HG03521 (cell line): ENCODE data around the gene DNAJC16.
"Not testable (repeated sequence)": the region's sequence is repeated elsewhere in the genome, so short reads cannot be mapped to it uniquely, and the experiment has no call there.

Experiments
- ATAC-seq: cut with Tn5 transposase; IDR thresholded peaks from one replicate; pipeline ENCODE4 v1.9.1; 2021; ENCODE audit warnings: mild to moderate bottlenecking, moderate library complexity; ENCODE audit not compliant: unreplicated experiment

The DNAJC16 gene

DNA sequence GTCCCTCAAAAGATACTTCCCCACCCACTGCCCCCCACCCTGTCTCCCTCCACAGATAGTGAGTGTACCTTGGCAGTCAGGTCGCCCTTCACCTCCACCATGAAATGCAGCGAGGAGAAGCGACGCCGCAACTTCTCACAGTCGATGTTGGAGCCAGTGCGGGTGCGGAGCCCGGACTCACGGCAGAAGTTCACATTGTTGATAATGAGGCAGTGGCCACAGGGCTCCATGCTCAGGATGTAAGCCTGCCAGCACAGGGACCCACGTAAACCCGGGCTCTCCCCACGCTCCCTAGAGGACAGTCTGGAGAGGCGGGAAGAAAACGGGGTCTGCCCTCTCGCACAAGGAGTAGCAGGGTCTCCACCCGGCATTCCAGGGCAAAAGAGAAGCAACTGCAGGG, 19.8 kb upstream of the DNAJC16 start:
- no peak for ATAC-seq

- no peak for ATAC-seq
These were observed 19.4 kb upstream of the DNAJC16 start for GRCh38 chr1:15507278-15507677.

GRCh38 chr1:15508700-15509487, 17.8 kb upstream of the DNAJC16 start:
- no peak for ATAC-seq

DNA sequence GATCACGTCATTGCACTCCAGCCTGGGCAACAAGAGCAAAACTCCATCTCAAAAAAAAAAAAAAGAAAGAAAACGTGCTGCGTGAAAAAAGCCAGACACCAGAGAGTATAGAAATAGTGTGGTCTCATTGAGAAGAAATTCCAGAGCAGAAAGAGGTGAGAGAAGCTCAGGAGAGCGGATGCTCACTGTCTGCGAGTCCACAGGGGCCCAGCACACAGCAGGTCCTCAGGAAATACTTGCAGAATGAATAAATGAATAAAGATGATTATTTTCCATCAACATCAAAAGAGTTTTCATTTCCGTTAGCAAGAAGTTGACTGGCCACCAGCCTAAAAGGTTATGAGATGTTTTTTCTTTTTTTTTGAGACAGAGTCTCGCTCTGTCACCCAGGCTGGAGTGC, 17.1 kb upstream of the DNAJC16 start:
- ATAC-seq, result no peak

GRCh38 chr1:15510611-15511405, 15.8 kb upstream of the DNAJC16 start:
- no peak for ATAC-seq

DNA sequence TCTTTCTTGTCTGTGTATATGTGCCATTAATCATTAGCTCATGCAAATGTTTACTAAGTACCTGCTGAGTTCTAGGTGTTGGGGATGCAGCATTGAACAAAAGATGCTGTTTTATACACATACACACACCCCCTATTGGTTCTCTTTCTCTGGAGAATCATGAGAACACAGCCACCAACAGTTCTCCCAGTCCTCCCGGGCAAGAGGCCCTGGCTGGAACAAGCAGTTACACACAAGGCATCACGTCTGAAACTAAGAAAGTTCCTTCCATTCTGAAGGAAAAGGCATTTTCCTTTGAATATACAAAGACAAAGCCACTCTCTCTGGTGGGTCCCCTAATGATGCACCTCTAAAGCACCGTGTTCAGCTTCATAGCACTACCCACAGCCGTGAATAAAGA, 13.5 kb upstream of the DNAJC16 start:
- no peak for ATAC-seq

GRCh38 chr1:15513919-15514318, 12.7 kb upstream of the DNAJC16 start:
- no peak for ATAC-seq

- not testable (repeated sequence) for ATAC-seq
These were observed 12.1 kb upstream of the DNAJC16 start for GRCh38 chr1:15514557-15514956.

DNA sequence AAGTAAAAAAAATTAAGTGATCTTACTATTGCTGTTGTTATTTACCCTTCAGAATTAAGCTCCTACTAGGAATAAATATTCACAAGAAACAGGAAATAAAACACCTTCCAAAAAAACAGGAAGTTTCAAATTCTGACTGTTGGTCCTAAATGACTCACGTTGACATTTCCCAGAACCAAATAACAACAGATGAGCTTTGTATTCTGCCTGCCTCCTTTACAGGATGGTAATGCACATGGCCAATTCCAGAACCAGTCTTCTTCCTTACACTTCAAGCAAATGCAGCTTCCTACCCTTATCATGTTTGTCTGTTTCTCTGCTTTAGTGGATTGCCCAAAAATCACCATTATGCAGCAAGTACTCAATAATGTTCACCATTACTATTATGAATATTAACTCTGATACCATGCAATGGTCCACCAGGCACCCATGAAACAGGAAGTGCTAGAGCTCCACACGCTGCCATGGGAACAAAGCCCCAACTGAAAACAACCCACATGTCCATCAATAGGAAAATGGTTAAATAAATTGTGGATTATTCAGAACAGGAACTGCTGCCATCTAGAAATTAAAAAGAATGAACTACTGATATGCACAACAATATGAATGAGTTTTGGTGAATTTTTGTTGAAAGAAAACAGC, 11.5 kb upstream of the DNAJC16 start:
- ATAC-seq, result no peak

- ATAC-seq, result no peak
These were observed 7.0 kb upstream of the DNAJC16 start for GRCh38 chr1:15519625-15520024.

- not testable (repeated sequence) for ATAC-seq
These were observed 5.3 kb upstream of the DNAJC16 start for GRCh38 chr1:15521206-15521906.

DNA sequence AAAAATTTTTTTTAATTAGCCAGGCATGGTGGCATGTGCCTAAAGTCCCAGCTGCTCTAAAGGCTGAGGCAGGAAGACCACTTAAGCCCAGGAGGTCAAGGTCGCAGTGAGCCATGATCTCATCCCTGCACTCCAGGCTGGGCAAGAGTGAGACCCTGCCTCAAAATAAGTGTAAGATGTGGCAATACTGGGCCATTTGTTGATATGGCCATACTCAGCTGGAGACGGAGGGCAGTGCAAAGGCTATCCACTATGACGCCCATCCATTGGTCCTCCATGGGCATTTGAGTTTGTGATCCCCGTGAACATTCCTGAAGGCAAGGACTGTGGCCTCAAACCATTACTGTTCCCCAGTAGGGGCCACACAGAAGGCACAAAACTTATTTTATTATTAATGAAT, 4.1 kb upstream of the DNAJC16 start:
- ATAC-seq, result no peak

GRCh38 chr1:15523104-15524020, 3.3 kb upstream of the DNAJC16 start:
- ATAC-seq, result no peak

DNA sequence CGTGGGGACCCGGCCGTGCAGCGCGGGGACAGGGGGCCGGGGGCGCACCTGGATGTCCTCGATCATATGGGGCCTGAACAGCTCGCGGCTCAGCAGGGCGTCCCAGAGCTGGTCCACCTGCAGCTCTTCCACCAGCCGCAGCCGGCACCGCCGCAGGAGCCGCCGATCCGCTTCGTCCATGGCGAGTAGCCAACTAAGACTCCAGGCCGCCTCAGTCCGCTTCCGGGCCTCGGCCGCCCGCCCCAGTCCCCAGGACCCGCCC, 2.7 kb upstream of the DNAJC16 start, which contains the start of gene CASP9:
Gene CASP9 (minus strand): TSS at position 195 of the 262 bp plus-strand sequence. CDS start 15 bp downstream, at position 180.
- no peak for ATAC-seq

DNA sequence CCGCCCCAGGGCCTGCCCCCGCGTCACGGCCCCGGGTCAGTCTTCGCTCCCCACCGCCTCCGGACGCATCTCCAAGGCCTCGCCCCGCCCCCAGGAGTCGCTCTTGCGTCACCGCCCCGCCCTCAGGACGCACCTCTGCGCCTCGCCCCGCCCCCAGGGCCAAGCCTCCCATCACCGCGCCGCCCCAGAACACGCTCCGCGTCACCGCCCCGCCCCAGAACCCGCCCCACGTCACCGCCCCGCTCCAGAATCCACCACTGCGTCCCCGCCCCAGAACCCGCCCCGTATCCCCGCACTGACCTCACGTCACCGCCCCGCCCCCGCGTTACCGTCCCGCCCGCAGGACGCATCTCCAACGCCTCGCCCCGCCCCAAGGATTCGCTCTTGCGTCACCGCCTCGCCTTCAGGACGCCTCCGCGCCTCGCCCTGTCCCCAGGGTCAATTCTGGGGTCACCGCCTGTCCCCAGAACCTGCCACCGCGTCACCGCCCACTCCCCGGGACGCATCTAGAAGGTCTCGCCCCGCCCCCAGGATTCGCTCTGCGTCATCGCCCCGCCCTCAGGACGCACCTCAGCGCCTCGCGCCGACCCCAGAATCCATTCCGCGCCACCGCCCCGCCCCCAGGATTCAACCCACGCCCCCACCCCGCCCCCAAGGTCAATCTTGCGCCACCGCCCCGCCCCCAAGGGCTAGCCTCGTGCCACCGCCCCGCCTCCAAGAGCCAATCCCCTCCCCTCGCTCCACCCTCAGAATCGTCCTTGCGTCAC, 2.2 kb upstream of the DNAJC16 start:
- peak; percentile 45 for ATAC-seq

DNA sequence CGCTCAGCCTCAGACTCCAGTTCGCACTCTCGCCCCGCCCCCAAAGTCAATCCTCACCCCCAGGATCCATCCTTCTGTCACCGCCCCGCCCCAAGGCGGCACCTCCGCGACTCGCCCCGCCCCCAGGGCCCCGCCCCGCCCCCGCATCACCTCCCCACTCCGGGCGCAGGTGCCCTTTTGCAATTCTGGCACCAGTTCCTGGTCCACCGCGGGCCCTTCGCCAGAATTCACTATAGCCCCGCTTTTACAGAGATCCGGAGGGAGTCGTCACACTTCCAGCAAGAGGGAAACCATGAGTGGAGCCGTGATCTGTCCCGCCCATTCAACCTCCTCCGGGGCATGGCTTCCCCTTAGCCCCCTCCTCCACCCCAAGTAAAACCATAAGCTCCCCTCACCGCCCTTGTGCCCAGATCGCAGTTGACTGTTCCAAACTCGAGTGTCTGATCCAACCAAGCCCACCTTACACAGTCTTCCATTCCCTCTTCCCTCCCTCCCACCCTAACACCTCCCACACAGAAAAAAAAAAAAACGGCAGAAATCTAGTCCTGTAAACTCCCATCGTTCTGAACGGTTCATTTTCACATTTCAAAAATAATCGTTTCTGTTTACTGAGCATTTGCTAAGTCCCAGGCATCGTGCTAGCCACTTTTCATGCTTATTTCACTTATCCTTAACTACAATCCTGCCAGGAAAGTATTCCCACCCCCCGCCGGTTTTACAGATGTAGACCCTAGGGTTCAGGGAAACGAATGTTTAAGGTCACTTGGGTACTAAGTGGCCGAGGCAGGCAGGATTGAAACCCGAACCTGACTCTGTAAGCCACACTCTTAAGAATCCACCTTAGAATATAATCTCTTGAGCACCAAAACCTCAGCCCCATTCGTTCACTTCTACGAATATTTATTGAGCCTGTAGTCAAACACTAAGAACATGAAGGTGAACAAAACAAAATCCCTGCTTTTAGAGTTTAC, 1.3 kb upstream of the DNAJC16 start:
- ATAC-seq, result peak; percentile 1

GRCh38 chr1:15526021-15526489, 593 bp upstream of the DNAJC16 start:
- ATAC-seq, result no peak

DNA sequence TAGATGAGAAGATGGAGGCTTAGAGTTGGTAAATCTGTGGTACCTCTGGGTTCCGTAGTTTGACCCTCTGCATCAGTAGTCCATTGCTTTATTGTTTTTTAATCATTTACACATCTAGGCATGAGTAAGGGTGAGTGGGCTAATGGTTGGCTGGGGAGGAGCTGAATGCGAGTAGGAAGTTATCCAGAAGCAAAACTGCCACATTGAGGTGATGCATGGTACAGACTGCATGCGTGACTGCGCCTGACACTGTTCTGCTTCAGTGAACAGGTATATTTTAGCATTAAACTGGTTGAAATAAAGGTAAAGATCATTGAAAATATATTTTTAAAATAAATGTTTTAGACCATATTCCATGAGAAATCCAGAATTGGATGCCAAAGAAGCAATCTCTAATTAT, 4.4 kb downstream of the DNAJC16 start:
- ATAC-seq, result no peak
